ENCODE measurements around the gene RPTOR.

The RPTOR gene

DNA sequence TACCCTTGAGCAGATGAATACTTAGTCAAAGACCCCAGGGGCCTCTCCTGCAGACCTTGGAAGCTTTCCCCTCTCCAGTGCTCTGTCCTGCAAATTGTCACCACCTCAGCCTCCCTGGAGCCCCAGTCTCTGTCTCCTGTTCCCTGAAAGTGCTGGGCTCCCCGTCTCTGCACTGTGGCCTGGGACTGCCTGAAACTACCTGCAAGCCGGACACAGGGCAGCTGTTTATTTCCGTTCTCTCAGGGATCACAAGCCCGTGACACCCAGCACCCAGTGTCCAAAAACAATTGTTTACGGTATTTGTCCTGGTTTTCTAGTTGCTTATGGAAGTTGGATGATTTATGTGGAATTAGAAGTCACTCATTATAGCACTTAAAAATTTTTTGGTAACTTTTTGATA is 365.4 kb downstream of the RPTOR start:
- no peak for DNase-seq (ENCODE audit: low read depth)

DNA sequence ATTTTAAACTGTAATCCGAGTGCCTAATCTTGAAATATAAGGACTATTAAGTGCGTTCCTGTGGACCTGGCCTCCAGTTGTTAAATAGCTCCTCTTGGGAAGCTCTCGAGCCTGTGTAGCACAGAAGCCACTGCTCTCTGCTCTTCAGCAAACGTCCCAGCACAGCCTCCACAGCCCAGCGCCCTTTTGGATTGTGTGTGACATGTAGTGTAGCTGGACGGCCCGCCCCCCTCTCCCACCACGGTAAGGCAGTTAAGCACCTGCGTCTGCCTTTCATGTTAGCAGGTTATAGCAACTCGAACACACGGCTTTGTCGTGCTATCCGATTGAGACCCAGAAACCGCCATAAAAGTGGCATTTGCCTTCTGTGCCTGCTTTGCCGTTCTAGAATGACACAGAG is 367.8 kb downstream of the RPTOR start:
- DNase-seq (ENCODE audit: low read depth), result no peak

DNA sequence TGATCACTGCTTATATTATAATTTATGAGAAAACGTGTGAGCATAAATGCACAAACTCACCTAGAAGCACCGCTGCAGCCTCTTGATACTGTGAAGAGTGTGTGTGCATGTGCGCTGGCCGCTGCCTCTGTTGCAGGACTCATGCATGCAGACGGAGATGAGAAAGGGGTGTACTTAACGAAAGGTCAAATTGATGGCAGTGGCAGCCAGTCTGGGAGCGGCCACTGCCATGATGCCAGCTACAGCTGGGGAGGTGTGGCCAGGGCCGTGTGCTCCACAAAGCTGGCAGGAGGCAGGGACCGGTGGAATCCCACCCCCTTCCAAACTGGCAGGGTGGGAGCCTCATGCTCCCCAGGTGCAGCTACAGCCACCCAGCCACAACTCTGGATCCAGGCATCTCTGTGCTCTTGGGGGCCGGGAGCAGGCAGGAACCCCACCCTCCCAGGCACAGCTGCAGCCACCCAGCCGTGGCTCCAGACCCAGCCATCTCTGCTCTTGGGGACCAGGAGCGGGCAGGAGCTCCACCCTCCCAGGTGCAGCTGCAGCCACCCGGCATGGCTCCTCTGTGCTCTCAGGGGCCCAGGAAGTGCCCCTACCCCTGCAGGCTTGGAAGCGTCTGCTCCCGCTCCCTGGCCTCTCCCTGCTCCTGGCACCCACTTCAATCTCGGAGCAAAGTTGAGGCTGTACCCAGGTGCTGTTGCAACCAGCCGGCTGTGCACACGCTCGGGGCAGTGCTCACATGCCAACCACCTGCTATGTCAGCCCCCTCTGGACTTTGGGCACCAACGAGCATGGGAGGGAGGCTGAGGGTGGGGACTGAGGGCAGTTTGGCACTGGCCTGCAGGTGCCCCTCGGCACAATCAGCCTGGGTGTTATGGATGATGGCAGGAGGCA is 369.5 kb downstream of the RPTOR start:
- DNase-seq (ENCODE audit: low read depth), result no peak

DNA sequence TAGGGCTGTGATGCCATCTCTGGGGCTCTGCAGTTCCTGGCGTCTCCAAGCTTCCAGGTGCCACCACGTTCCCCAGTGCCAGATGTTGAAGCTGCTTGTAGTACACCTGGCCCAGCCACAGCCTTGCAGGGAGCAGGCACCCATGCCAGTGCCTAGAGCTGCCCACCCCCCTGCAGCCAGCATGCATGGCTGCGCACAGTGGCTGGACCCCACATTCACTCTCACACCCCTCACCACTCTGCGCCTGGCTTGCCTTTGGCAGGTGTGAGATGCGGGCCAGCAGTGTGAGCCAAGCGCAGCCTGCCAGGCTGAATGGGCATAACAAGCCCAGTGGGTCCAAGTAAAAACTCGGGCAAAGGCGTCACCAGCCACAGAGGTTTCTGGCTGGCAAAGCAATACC is 371.6 kb downstream of the RPTOR start:
- no peak for DNase-seq (ENCODE audit: low read depth)

DNA sequence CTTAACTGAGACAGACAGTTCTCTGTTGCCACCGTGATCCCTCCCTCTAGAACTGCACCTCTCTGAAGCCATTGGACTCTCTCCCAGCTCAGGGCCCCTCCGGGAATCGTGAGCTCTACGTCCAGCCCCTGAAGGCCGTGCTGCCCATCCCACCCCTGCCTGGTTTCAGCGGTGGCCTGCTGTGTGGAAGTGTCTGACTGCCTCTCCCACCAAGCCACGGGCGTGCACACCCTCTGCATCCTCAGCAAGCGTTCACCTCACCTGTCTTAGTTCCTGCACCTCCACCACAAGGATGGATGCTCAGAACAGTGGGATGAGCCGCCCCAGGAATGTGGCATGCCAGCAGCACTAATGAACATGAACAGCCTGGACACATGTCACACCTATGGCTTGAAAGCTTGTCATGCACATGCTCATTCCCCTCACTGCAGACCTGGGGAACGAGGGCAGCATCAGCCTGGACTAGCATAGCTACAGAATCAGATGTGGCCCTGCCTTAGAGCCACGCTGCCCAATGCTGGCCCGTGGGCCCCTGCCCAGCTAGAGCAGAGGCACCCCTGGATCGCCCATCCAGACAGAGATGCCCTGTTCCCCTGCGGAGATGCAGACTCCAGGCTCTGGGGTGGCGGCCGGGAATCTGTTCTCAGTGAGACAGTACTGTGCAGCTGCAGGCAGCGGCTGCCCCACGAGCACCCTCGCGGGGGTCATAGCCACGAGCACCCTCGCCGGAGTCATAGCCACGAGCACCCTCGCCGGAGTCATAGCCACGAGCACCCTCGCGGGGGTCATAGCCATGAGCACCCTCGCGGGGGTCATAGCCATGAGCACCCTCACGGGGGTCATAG is 373.3 kb downstream of the RPTOR start:
- no peak for DNase-seq (ENCODE audit: low read depth)

DNA sequence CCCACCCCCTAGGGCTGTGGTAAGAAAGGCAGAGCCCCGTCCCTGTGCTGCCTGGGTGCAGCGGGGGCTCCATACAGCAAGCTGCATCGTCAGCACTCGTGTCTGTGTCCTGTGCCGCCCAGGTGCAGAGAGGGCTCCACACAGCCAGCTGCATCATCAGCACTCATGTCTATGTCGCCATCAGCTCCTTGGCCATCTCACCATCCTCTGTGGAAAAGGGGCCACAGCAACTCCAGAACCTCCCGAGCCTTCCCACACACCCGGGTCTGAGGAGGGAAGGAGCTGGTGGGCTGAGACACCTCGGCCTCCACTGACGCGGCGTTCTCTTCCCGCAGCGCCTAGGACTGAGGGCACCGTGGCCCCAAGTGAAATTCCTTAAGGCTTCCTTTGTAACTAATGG is 374.1 kb downstream of the RPTOR start:
- no peak for DNase-seq (ENCODE audit: low read depth)

DNA sequence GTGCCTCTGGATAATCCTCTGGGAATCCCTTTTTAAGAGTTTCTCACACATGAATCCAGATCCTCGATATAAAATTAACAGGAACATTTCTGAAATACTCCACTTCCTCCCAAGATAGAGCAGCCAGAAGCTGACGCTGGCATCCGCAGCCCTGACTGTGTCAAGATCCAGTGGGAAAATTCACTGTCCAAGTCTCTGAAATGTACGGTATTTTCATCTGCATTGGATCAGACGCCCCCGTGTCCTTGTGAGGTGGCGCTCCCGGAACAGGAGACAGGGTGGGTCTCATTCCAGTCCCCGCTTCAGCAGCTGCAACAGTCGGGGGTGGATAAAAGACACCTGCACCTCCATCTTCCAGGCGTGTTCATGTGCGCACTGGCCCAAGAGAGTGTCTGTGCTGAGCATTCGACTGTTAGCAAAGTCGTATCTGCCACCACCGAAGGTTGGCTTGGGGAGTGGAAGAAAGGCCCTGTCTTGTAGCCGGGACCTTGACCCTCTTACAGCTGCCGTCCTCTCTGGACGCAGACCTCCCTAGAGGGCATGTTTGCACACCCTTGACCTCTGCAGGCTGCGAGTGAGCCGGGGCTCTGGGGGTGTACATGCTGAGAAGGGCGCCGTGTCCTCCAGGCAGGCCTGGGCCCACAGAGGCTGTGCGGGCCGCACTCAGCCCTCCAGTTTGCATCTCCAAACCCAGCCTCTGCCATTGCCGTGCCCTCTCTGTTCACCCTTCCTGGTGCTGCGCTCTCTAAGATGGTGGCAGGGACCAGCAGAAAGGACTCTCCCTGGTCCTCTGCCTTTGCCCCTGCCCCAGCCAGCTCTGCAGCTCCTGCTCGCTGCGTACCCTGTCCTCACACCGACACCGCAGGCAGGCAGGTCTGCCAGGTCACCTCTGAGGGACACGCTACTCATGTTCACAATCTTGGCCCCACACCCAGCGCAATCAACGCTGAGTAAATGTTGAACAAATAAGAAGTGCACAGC is 375.0 kb downstream of the RPTOR start:
- DNase-seq (ENCODE audit: low read depth), result no peak

DNA sequence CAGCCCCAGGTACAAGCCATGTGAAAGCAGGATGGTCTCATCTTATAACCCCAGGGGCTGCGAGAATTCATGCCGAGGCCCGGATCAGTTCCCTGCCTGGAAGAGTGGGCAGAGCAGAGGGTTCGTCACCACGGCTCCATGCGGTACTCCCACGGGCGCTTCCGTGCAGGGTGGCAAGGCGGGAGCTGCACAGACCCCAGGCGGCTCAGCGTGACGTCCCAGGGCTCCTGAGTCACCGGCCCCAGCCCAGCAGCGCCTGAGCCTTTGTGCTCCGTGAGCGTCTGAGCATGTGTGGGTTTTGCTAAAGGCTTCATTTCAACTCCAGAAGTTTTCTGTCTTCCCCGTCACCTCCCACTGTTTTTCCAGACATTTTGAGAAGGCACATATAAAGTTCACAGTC is 375.8 kb downstream of the RPTOR start:
- DNase-seq (ENCODE audit: low read depth), result no peak

DNA sequence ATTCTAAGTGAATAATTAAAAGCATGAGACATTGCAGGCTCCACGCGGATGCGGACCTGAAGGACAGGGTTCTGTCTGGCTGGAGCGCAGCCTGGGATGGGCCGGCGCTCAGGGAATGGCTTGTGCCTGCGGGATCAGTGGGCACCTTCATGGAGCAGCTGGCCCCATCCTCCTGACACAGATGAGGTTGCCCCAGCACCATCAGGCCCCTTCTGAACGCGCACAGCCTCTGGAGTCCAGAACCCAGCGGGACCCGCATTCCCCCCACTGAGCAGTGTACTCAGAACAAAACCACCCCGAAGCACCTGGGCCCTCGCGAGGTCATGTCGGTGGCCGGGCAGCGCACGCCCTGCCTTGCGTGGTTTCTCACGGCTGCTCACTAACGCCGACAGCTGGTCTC is 376.5 kb downstream of the RPTOR start:
- DNase-seq (ENCODE audit: low read depth), result no peak

DNA sequence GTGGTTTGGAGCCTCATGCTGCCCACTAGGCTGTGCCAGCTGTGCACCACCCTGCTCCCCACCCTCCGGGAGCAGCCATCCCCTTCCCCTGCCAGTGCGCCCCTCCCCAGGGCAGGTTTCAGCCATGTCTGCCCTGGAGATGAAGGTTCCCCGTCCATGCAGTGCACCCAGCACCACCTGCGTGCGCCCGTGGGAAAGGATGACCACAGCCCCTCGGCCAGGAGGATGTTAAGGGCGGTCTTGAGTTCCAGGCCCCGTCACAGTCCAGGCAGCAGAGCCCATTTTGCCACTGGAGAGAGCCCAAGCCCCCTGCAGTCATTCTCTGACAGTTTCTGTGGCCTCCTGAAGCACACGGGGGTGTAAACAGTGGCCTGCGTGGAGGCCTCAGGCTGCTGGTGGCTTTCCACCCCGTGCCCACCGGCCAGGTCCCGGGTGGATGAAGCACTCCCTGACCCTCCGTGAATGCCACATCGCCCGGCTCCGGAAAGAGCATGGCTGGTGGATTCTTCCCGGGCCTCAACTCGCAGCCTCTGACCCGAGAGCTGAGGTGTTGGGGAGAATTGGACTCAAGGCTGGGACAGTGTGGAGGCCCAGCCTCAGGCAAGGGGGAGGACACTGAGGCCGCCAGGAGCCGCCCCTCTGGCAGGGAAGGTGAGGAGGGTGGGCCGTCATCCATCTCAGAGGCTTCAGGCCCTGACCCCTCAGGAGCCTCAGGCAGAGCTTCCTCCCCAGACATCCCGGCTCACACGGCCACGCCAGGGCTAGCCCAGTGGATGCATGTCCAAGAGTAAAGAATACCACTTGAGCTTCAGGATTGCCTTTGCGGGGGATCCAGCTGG is 377.3 kb downstream of the RPTOR start:
- DNase-seq (ENCODE audit: low read depth), result no peak

DNA sequence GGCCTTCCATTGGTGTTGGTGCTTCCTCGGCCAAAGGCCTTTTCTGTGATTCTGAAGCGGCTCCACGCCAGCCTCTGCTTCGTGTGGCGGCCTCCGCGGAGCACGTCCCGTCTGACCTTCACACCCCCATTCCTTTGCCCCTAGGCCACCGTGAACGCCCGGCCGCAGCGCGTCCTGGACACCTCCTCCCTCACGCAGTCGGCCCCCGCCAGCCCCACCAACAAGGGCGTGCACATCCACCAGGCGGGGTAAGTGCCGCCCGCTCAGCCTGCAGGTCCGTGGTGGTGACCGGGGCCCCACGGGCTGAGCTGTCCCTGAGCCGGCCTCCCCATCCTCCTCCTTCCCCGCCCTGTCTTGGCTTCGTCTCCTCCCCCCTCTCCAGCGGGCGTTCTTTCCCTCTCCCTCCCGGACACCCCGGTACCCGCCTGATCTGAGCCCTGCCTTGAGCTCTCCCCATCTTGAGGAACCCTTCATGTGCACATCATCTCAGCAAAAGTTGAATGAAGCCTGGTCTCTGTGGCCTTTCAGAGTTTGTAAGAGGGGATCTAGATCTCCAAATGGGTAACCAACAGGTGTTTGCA is 378.0 kb downstream of the RPTOR start:
- DNase-seq (ENCODE audit: low read depth), result no peak

DNA sequence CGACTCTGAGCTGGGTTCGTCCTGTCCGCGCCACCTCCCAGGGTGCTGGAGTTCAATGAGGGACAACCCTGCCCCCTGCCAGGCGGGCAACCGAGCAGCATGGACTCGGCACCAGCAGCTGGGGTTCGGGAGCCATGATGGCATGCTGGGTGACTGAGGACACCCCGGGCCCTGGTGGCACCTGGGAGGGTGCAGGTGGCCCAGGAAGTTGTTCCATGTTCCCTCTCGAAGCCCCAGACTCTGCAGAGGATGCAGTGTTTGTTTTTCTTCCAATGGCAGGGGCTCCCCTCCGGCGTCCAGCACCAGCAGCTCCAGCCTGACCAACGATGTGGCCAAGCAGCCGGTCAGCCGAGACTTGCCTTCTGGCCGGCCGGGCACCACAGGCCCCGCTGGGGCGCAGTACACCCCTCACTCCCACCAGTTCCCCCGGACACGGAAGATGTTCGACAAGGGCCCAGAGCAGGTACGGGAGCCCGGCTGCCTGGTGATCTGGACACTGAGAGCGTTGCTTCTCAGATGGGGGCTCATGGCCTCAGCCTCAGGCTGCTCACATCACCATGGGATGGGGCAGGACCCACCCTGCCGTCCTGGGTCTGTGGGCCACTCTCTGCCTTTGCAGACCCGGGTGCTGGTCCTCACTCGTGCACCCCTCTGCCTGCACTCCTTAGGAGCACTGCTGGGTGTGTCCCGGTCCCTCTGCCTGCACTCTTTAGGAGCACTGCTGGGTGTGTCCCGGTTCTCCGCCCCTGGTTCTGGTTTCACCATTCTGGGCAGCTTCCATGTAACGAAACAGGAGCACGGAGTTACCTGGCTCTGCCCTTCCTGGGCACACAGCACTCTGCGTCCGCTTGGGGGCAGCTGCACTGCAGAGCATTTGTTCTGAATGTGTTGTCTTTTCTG is 378.8 kb downstream of the RPTOR start:
- DNase-seq (ENCODE audit: low read depth), result no peak

DNA sequence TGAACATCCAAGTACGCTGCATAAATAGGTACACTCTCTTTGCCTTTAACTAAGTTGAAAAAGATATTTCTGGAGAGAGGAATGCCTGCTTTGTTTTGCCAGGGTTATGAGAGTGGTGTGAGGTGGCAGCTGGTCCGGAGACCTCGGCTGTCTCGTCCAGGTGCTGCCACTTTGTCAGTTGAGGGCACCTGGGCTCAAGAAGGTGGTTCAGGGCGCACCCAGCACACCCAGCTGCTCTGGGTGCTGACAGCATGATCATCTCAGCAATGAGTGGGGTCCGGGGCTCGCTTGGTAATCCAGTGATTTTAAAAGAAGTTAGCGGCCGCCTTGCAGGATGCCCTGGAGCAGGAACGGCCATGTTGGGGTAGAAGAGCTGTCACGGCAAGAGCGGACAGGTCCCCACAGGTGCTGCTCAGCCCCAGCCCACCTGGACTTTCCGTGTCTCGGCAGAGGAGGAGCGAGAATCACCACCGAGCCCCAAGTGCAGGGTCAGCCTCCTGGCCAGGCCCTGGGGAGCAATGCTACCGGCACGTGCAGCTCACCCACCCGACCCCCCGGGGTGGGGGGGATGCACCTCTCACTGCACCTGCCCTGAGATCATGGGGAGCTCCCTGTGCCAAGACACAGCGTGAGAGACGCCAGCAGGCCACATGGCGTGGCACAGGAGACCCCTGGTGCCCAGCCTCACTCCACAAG is 379.6 kb downstream of the RPTOR start:
- DNase-seq (ENCODE audit: low read depth), result no peak

DNA sequence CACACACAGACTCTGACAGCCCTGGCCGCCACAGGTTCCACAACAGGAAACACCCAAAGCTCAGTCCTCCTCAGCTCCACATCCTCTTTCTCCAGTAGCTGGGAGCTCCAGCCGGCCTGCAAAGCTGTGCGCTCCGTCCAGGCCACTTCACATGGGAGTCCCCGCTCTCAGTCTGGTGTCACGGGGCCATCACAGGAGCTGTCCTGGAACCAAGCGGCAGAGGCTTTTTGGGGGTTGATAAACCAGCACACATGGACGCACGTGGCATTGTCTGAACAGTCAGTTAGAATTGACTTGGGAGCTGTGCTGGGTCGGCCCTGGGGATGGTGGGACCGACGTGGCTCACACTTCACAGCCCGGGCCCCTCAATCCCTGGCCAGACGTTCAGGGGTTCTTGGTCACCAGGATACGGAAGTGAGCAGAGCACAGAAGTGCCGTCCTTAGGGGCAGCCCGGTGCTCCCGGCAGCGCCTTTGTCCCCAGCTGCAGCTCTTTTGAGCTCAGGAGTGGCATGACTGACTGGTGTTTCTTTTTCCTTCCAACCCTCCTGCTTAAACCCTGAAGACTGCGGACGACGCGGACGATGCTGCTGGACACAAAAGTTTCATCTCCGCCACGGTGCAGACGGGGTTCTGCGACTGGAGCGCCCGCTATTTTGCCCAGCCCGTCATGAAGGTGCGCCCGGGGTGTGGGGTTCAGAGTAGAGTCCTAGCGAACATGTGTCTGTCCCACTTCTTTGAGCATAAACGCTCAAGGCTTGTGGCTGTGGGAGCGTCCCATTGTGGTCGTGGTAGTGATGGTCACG is 380.4 kb downstream of the RPTOR start:
- no peak for DNase-seq (ENCODE audit: low read depth)

DNA sequence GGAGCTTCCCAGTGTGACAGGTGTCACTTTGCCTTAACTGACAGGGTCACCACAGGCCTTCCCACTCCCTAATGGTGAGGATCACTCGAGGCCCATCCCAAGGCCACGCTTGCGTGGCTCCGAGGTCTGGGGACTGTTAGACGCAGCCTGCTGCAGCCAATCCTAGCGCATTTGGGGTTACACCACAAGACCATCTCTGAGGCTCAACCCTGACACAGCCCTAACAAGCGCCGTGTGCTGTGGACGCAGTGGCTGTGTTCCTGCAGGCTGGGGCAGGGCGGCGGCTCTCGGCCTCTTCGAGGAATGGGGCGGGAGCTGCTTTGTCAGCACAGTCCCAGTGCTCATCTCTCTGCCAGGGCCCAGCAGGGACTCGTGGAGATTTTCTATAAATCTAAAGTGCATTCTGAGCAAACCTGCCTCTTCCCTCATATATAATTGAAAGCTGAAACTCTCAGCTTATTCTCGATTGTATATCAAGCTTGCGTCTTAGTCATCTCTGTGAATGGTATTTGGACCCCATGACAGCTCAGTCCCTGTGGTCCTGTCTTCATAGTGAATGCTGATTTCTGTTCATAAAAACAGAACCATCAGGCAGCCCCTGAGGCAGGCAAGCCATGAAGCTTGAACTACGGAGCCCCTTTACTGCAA is 381.2 kb downstream of the RPTOR start:
- DNase-seq (ENCODE audit: low read depth), result no peak

DNA sequence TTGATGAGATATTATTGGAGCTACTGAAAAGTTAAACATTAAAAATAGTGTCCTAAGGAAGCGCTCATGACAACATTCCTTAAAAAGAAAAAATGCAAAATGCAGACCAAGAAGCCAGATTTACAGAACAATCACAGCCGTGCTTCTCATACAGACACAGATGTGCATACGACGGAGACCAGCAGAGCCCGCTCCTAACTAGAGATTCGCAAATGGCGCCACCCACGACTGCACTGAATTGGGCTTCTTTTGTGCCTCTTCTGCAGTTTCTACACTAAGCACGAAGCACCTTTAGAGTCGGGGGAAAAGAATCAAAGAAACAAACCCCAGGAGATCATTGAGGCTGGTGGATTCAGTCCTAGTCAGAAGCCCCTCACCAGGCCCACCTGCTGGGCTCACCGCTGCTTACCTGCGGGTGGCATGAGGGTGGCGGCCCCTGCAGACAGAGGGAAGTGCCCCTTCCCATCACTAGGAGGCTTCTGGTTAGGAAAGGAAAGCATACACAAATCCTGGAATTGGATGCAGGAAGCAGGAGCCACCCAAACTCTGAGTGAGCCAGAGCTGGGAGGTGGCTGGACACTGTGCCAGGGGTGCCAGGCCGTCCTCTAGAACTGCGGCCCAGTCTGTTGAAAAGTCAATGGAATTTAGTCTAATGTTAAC is 382.1 kb downstream of the RPTOR start:
- DNase-seq (ENCODE audit: low read depth), result no peak

DNA sequence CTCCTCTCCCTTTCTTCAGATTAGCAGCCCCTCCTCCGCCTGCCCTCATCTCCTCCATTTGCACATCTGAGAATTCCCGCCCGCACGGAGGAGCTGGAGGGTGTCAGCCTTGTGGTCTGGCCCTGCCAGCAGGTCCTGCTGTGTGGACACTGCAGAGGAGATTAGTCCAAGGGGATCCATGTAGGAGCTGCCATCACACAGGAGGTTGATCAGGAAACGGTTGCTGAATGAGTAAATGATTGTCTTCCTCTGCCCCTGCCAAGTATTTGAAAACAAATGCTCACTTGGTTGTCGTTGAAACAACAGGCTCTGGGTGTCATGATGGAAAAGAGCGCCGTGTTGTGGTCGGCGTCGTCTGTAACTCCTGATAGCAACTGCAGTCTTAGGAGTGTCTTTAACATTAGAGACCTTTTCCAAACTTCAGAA is 383.2 kb downstream of the RPTOR start:
- no peak for DNase-seq (ENCODE audit: low read depth)
